Measurements from ENCODE around the gene SLC1A3.
A peak's percentile ranks its signal among the peaks of the same experiment; 100 is the strongest.

SLC1A3 gene

DNA sequence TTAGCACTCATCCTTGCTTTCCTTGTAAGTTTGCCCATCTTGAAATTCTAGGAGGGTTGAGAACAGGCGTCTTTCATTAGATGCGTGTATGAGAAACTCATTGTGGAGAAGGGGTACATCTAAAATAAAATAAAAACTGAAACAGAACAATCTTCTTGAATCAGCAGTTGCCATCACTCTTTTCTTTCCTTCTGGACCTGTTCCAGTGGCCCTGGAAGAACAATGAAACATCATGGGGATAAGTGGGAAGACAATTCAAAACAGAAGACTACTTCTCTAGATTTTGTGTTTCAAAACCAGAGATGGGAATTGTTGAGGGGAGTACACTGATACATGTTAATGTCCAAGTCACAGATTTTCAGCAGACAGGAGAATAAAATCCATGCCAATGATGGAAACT, 59.9 kb downstream of the SLC1A3 start:
- no peak for DNase-seq
- peaks cover 12% of the 10 kb centered on the region for H3K36me3 Mint-ChIP-seq (ENCODE audit: low read depth)
- H3K9me3 Mint-ChIP-seq = peaks cover 13% of the 10 kb centered on the region
- H3K4me3 Mint-ChIP-seq = no peak overlapping the region
- H3K4me1 Mint-ChIP-seq = peaks cover 33% of the 10 kb centered on the region
- no peaks in the 10 kb centered on the region for H3K27me3 Mint-ChIP-seq (ENCODE audit: low read depth, poor library complexity)
- H3K27ac Mint-ChIP-seq = peak overlapping the region; percentile 44
- TF ChIP-seq, protein P1, sequence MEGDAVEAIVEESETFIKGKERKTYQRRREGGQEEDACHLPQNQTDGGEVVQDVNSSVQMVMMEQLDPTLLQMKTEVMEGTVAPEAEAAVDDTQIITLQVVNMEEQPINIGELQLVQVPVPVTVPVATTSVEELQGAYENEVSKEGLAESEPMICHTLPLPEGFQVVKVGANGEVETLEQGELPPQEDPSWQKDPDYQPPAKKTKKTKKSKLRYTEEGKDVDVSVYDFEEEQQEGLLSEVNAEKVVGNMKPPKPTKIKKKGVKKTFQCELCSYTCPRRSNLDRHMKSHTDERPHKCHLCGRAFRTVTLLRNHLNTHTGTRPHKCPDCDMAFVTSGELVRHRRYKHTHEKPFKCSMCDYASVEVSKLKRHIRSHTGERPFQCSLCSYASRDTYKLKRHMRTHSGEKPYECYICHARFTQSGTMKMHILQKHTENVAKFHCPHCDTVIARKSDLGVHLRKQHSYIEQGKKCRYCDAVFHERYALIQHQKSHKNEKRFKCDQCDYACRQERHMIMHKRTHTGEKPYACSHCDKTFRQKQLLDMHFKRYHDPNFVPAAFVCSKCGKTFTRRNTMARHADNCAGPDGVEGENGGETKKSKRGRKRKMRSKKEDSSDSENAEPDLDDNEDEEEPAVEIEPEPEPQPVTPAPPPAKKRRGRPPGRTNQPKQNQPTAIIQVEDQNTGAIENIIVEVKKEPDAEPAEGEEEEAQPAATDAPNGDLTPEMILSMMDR (IDR thresholded peaks at IDR 0.05) = no peak

DNA sequence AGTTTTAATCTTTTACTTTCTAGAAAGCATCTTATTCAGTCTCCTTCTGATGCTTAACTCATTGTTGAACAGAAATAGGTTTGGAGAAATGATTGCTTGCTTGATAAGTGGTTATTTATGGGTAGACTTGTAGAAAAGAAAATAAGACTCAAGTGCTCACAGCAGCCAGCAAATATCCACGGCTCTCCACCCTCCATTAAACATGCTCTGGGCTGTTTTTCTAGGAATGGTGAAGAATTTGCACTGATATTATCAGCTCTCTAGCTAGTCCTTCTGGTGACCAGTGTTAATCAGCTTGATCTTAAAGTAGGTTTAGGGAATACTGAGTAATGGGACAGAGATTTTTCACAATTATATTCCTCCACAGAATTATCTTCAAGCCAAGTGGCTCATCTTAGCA, 60.6 kb downstream of the SLC1A3 start:
- no peak overlapping the region for H3K4me3 Mint-ChIP-seq
- peak overlapping the region; percentile 59 for H3K27ac Mint-ChIP-seq
- H3K9me3 Mint-ChIP-seq = peaks cover 7% of the 10 kb centered on the region

DNA sequence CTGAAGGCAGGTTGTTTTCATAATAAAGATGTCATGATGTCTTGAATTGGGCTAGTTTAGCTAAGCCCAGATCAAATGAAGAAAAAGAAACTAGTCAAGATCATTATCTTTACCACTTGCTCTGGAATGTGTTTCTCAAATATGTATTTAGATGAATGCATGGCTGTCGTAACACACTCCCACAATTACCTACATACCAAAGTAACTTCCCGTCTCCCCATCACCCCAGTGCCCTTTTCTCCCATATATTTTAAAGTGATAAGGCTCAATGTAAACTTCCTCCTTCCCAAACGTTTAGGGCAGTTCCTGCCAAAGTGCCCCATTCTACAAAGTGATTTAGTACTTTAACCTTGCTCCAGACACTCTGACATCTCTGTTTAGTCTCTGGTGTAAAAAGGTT, 61.4 kb downstream of the SLC1A3 start:
- Mint-ChIP-seq H3K4me1 (peaks cover 33% of the 10 kb centered on the region), H3K9me3 (no peaks in the 10 kb centered on the region), H3K4me3 (peak overlapping the region; percentile 0), H3K27ac (peak overlapping the region; percentile 90), H3K36me3 (ENCODE audit: low read depth) (no peaks in the 10 kb centered on the region), H3K27me3 (ENCODE audit: low read depth, poor library complexity) (peaks cover 5% of the 10 kb centered on the region)
- DNase-seq = no peak
- TF ChIP-seq, protein P1 (IDR thresholded peaks at IDR 0.05) = no peak

More for the DNA sequence above, 60.6 kb downstream of the SLC1A3 start:
- Mint-ChIP-seq H3K36me3 (ENCODE audit: low read depth) (peaks cover 6% of the 10 kb centered on the region), H3K4me1 (peaks cover 33% of the 10 kb centered on the region), H3K27me3 (ENCODE audit: low read depth, poor library complexity) (peaks cover under 1% of the 10 kb centered on the region)
- TF ChIP-seq, protein P1 (IDR thresholded peaks at IDR 0.05) = no peak
- no peak for DNase-seq

DNA sequence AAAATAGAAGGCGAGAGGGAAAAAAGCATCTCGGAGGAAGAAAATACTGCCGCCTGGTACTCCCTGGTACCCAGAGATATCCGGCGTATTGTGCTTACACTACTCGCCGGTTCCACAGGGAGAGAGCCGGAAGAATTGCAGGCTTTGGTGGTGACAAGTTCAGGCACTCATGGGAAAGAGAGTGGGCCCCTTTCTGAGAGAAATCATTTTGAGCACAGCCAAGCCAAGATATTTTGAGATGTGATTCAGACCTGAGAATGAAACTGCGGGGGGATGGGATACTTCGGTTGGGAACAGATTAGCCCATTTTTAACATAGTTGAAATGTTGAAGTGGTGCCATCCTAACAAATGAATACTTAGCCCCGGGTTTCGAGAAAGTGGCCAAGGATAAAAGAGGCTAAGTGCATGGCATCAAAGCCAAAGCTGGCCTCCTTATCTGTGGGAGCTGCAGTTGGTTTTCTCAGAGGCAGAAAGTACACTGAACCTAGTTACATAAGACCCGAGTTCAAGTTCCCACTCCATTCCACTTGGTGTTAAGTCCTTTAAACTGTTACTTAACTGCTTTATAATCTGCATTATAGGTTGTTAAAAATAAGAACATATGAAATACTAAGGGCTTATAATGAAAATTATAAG, 62.7 kb downstream of the SLC1A3 start:
- no peak for DNase-seq

DNA sequence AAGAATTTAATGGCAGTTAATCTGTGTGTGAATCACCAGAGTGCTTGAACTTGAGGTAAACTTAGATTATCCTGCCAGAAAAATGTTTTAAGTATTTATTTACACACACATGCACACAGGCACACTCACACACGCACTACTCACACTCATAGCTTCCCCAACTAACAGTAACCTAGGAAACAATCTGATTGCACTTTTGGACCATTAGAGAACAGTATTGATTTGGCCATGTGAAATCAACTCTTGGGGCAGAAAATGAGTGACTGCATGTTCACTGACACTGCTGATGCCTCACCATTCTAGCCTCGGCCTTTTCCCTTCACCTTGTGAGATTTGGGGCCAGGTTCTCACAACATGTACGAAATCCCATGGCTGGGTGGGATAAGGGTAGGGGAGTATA, 64.1 kb downstream of the SLC1A3 start:
- H3K36me3 Mint-ChIP-seq (ENCODE audit: low read depth) = no peaks in the 10 kb centered on the region
- no peak overlapping the region for H3K4me3 Mint-ChIP-seq
- H3K27ac Mint-ChIP-seq = no peak overlapping the region
- no peaks in the 10 kb centered on the region for H3K9me3 Mint-ChIP-seq
- DNase-seq = no peak
- TF ChIP-seq, protein P1 (IDR thresholded peaks at IDR 0.05) = no peak
- H3K27me3 Mint-ChIP-seq (ENCODE audit: low read depth, poor library complexity) = peaks cover 7% of the 10 kb centered on the region
- H3K4me1 Mint-ChIP-seq = peaks cover 33% of the 10 kb centered on the region

More for the DNA sequence above, 62.7 kb downstream of the SLC1A3 start:
- Mint-ChIP-seq H3K36me3 (ENCODE audit: low read depth) (no peaks in the 10 kb centered on the region), H3K9me3 (no peaks in the 10 kb centered on the region), H3K27me3 (ENCODE audit: low read depth, poor library complexity) (peaks cover 6% of the 10 kb centered on the region), H3K27ac (peak overlapping the region; percentile 78), H3K4me3 (no peak overlapping the region), H3K4me1 (peaks cover 33% of the 10 kb centered on the region)
- TF ChIP-seq, protein P1 (IDR thresholded peaks at IDR 0.05) = no peak

DNA sequence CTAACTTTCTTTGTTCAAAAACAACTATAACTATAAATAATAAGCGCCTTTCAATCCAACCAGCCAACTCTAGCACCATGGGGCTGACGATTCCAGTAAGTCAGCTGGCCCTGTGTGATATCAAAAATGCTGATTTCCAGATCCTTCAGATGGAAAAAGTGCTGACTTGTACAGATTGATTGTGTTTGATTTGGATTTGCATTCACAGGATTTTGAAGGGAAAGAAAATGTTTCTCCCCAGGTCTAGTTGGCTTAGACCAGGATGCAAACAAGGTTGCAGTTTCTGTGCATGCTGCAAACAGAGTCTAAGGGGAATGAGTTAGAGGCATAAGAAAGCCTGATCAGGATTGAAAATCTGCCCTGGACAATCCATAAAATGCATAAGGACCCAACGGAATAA, 68.9 kb downstream of the SLC1A3 start:
- Mint-ChIP-seq H3K4me3 (no peak overlapping the region), H3K27me3 (ENCODE audit: low read depth, poor library complexity) (peaks cover 7% of the 10 kb centered on the region)

More for the DNA sequence above, 68.9 kb downstream of the SLC1A3 start:
- Mint-ChIP-seq H3K4me1 (no peaks in the 10 kb centered on the region), H3K27ac (no peak overlapping the region), H3K36me3 (ENCODE audit: low read depth) (peaks cover 8% of the 10 kb centered on the region), H3K9me3 (no peaks in the 10 kb centered on the region)
- TF ChIP-seq, protein P1 (IDR thresholded peaks at IDR 0.05) = no peak
- no peak for DNase-seq

Data from nephron progenitor cell (in vitro differentiated cells).